Trophoblast cell (in vitro differentiated cells and primary cell): ENCODE data around the gene BDKRB1.

Experiments used
- DNase-seq, 2 donors: peaks; one replicate each; pipeline ENCODE4 v3.0.0-alpha.2; 2016
- H2AFZ ChIP-seq: 2 replicates; pipeline ENCODE4 v1.6.1; 2013; ENCODE audit warnings: low read length, moderate library complexity, mild to moderate bottlenecking; ENCODE audit not compliant: insufficient read depth, poor library complexity
- H2AK5ac ChIP-seq: 2 replicates; pipeline ENCODE4 v1.6.1; 2013; ENCODE audit warnings: mild to moderate bottlenecking, low read length
- H2BK120ac ChIP-seq: 2 replicates; pipeline ENCODE4 v1.6.1; 2013; ENCODE audit warnings: low read length, mild to moderate bottlenecking, moderate library complexity; ENCODE audit not compliant: insufficient read depth, poor library complexity
- H2BK12ac ChIP-seq: 2 replicates; pipeline ENCODE4 v1.6.1; 2013; ENCODE audit warnings: mild to moderate bottlenecking, low read length, moderate library complexity
- H2BK5ac ChIP-seq: 2 replicates; pipeline ENCODE4 v1.6.1; 2013; ENCODE audit warnings: low read length, low read depth, moderate library complexity, mild to moderate bottlenecking; ENCODE audit not compliant: poor library complexity
- H3K14ac ChIP-seq: 2 replicates; pipeline ENCODE4 v1.6.1; 2013; ENCODE audit warnings: mild to moderate bottlenecking, low read length
- H3K18ac ChIP-seq: 2 replicates; pipeline ENCODE4 v1.6.1; 2013; ENCODE audit warnings: mild to moderate bottlenecking, low read length
- H3K23ac ChIP-seq: 2 replicates; pipeline ENCODE4 v1.6.1; 2013; ENCODE audit warnings: low read length
- H3K27ac ChIP-seq: 2 replicates; pipeline ENCODE4 v1.5.1; 2013; ENCODE audit warnings: low read depth, mild to moderate bottlenecking, inconsistent platforms, low read length, moderate library complexity
- H3K27me3 ChIP-seq: 2 replicates; pipeline ENCODE4 v1.6.1; 2013; ENCODE audit warnings: inconsistent platforms, mild to moderate bottlenecking, low read length, moderate library complexity; ENCODE audit not compliant: insufficient read depth
- H3K36me3 ChIP-seq, 2 experiments: 1 replicate in 1 of 2; 2 replicates in 1 of 2; pipeline ENCODE4 v1.6.1; 2013; ENCODE audit warnings: low read length in 2 of 2, mild to moderate bottlenecking in 2 of 2, moderate library complexity in 1 of 2; ENCODE audit not compliant: insufficient read depth in 2 of 2, control insufficient read depth in 1 of 2
- H3K4ac ChIP-seq: 2 replicates; pipeline ENCODE4 v1.6.1; 2013; ENCODE audit warnings: low read depth, mild to moderate bottlenecking, low read length, moderate library complexity
- H3K4me1 ChIP-seq, 2 experiments: 1 replicate in 1 of 2; 2 replicates in 1 of 2; pipeline ENCODE4 v1.6.1; 2013; ENCODE audit warnings: low read length in 2 of 2, mild to moderate bottlenecking in 2 of 2, moderate library complexity in 1 of 2; ENCODE audit not compliant: insufficient read depth in 2 of 2, control insufficient read depth in 1 of 2
- H3K4me2 ChIP-seq: 2 replicates; pipeline ENCODE4 v1.6.1; 2013; ENCODE audit warnings: inconsistent platforms, mild to moderate bottlenecking, low read length, moderate library complexity
- H3K4me3 ChIP-seq: 2 replicates; pipeline ENCODE4 v1.5.1; 2013; ENCODE audit warnings: mild to moderate bottlenecking, low read depth, low read length, inconsistent platforms
- H3K79me1 ChIP-seq: one replicate; pipeline ENCODE4 v1.6.1; 2013; ENCODE audit warnings: low read length
- H3K79me2 ChIP-seq: 2 replicates; pipeline ENCODE4 v1.6.1; 2013; ENCODE audit warnings: low read length, mild to moderate bottlenecking; ENCODE audit not compliant: control insufficient read depth, insufficient read depth, poor library complexity
- H3K9ac ChIP-seq: 2 replicates; pipeline ENCODE4 v1.6.1; 2013; ENCODE audit warnings: mild to moderate bottlenecking, low read length
- H3K9me3 ChIP-seq: 2 replicates; pipeline ENCODE4 v1.6.1; 2013; ENCODE audit warnings: low read depth, mild to moderate bottlenecking, control low read depth, inconsistent platforms, low read length; ENCODE audit not compliant: insufficient read depth
- H4K12ac ChIP-seq: 2 replicates; pipeline ENCODE4 v1.6.1; 2013; ENCODE audit warnings: low read depth, mild to moderate bottlenecking, low read length, moderate library complexity
- H4K8ac ChIP-seq: 2 replicates; pipeline ENCODE4 v1.6.1; 2013; ENCODE audit warnings: low read depth, mild to moderate bottlenecking, low read length, moderate library complexity
- H4K91ac ChIP-seq: one replicate; pipeline ENCODE4 v1.6.1; 2013; ENCODE audit warnings: low read depth, mild to moderate bottlenecking, low read length, moderate library complexity
- WGBS: extraction: QIAGEN DNeasy Blood & Tissue Kit; methylation state at CpG from one replicate; pipeline ENCODE4 v1.1.7; 2013; ENCODE audit warnings: missing lambda C conversion rate; ENCODE audit not compliant: insufficient read length, insufficient coverage; ENCODE audit errors: extremely low coverage; 5-methylcytosine and 5-hydroxymethylcytosine counted together

The BDKRB1 gene

DNA sequence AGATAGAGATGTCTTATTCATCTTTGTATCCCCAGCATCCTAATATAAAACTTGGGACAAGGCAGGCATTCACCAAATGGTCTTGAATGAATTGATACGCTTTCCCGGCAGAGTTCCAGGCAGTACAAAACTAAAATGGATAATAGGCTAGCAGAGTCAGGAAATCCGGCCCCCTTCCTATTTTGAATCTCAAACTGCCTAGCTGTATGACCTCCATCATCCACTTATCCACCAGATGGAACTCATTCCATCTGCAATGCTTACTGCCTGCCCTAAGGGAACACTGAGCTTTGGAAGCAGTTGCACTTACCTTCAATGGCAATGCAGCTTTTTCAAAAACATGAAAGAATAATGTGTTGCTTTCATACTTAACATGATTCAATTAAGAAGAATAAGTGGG lies 43.4 kb downstream of the BDKRB1 start:
- Histone ChIP-seq H3K18ac (no peak overlapping the region), H3K4me1 (no peaks in the 10 kb centered on the region), H3K14ac (no peak overlapping the region), H2AK5ac (no peak overlapping the region), H3K27me3 (no peaks in the 10 kb centered on the region), H3K4me2 (no peak overlapping the region), H4K12ac (no peak overlapping the region), H3K79me2 (no peaks in the 10 kb centered on the region), H3K9me3 (no peaks in the 10 kb centered on the region), H3K27ac (no peak overlapping the region), H4K8ac (no peak overlapping the region), H2BK120ac (no peak overlapping the region), H3K4ac (no peak overlapping the region), H3K23ac (no peak overlapping the region), H3K9ac (no peak overlapping the region), H2BK12ac (no peak overlapping the region), H3K79me1 (no peaks in the 10 kb centered on the region), H4K91ac (no peak overlapping the region), H2AFZ (no peak overlapping the region), H2BK5ac (no peak overlapping the region), H3K36me3 (peaks cover 6 to 10% of the 10 kb centered on the region in 2 experiments), H3K4me3 (no peak overlapping the region)
- DNase-seq: no peak
- no CpG with 5 or more reads among the region's 3 CpGs for whole genome bisulfite sequencing

DNA sequence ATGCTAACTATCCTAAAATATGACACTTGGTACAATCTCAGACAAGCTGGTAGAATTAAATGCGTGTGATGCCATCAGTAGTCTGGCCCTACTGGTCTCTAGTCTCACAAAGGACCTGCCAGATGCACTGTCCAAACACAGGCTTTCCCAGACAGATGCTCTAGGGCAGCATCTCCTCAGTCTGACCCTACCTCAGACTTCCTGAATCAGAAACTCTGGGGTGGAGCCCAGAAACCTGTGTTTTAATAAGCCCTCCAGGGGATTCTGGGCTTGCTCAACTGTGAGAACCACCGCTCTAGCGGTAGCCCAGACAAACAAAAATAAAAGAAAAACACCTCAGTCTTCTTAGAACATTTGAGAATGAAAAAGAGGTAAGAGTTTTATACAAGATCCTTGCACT lies 48.0 kb downstream of the BDKRB1 start:
- Histone ChIP-seq H2AK5ac (no peak overlapping the region), H3K14ac (no peak overlapping the region), H4K91ac (no peak overlapping the region), H2AFZ (no peak overlapping the region), H3K27ac (no peak overlapping the region), H3K36me3 (peaks cover 12 to 15% of the 10 kb centered on the region in 2 experiments), H4K8ac (no peak overlapping the region), H3K27me3 (no peaks in the 10 kb centered on the region), H3K4me1 (no peaks in the 10 kb centered on the region), H3K4me2 (no peak overlapping the region), H3K9ac (no peak overlapping the region), H3K4ac (no peak overlapping the region), H2BK12ac (no peak overlapping the region), H2BK120ac (no peak overlapping the region), H3K79me2 (no peaks in the 10 kb centered on the region), H3K79me1 (no peaks in the 10 kb centered on the region), H3K9me3 (no peaks in the 10 kb centered on the region), H2BK5ac (no peak overlapping the region), H3K4me3 (no peak overlapping the region), H3K23ac (no peak overlapping the region), H3K18ac (no peak overlapping the region), H4K12ac (no peak overlapping the region)
- no peak for DNase-seq
- WGBS: no CpG with 5 or more reads among the region's 3 CpGs

DNA sequence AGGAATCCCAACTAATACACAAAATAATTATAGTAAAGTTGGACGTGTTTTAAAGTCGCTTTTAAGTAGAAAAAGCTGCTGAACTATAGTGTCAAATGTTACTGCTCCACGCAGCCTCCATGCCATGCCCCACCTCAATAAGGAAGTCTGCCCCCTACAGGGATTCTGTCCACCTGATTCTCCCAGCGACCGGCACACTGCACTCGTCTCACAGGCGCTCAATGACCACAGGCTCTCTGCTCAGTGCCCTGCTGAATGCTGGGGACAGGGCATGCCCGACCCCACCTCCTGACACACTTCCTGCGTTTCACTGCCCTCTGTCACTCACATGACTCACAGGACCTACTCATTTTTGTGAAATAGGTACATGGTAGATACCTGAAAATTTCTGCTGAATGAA lies 48.9 kb downstream of the BDKRB1 start:
- no peak overlapping the region for H3K4me3 ChIP-seq
- no peaks in the 10 kb centered on the region for H3K9me3 ChIP-seq
- no peak overlapping the region for H3K4ac ChIP-seq
- H2BK5ac ChIP-seq: no peak overlapping the region
- H3K14ac ChIP-seq: no peak overlapping the region
- no CpG with 5 or more reads among the region's 9 CpGs for WGBS
- H3K18ac ChIP-seq: no peak overlapping the region
- no peak overlapping the region for H3K4me2 ChIP-seq
- H3K36me3 ChIP-seq: peaks cover 12 to 19% of the 10 kb centered on the region in 2 experiments
- H3K79me2 ChIP-seq: no peaks in the 10 kb centered on the region
- peak overlapping the region; percentile 53 for H4K8ac ChIP-seq
- H3K27ac ChIP-seq: no peak overlapping the region
- H3K27me3 ChIP-seq: no peaks in the 10 kb centered on the region
- no peak overlapping the region for H2BK120ac ChIP-seq
- H3K79me1 ChIP-seq: no peaks in the 10 kb centered on the region
- no peak overlapping the region for H3K9ac ChIP-seq
- no peak overlapping the region for H2AFZ ChIP-seq
- H2AK5ac ChIP-seq: no peak overlapping the region
- no peak overlapping the region for H4K12ac ChIP-seq
- no peak for DNase-seq
- H3K23ac ChIP-seq: no peak overlapping the region
- H2BK12ac ChIP-seq: no peak overlapping the region
- H3K4me1 ChIP-seq: no peaks in the 10 kb centered on the region
- no peak overlapping the region for H4K91ac ChIP-seq

DNA sequence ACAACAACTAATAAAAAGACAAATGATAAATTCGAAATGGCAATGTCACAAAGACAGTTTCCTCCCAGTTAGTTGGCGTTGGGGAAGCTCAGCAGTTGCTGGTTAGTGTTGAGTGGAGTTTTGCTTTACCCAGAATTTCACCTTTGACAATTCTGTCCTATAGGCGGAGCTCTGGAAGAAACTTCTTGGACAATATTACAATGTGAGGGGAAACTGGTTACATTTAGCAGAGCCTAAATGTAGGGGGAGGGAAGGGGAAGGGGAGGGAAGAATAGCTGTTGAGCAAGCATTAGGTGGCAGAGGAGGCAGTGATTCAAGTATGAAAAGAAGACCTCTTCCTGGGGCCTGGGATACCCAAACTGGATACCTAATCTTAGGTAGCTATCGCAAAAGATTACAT lies 51.4 kb downstream of the BDKRB1 start:
- Histone ChIP-seq H2BK12ac (no peak overlapping the region), H3K4me3 (no peak overlapping the region), H3K18ac (no peak overlapping the region), H4K8ac (no peak overlapping the region), H2BK120ac (no peak overlapping the region), H3K14ac (no peak overlapping the region), H2BK5ac (no peak overlapping the region), H3K79me1 (no peaks in the 10 kb centered on the region), H3K27ac (no peak overlapping the region), H3K36me3 (peaks cover 9 to 18% of the 10 kb centered on the region in 2 experiments), H4K12ac (no peak overlapping the region), H3K4me1 (no peaks in the 10 kb centered on the region), H3K4me2 (no peak overlapping the region), H4K91ac (no peak overlapping the region), H2AK5ac (no peak overlapping the region), H3K4ac (no peak overlapping the region), H3K9me3 (no peaks in the 10 kb centered on the region), H3K27me3 (no peaks in the 10 kb centered on the region), H3K23ac (no peak overlapping the region), H3K9ac (no peak overlapping the region), H3K79me2 (no peaks in the 10 kb centered on the region), H2AFZ (no peak overlapping the region)
- no CpG with 5 or more reads among the region's 4 CpGs for WGBS
- DNase-seq: peak in 1 of 2 donors; percentile 15
